ENCODE data around the gene MTHFS. TPM values are rescaled to one million over a fixed set of nuclear protein-coding genes. Genes with fewer than 3 reads are reported as not detected.

The MTHFS gene
- total and polyA plus RNA-seq, 10 donors, result 11.7 to 54.2 (median 30.0) TPM

DNA sequence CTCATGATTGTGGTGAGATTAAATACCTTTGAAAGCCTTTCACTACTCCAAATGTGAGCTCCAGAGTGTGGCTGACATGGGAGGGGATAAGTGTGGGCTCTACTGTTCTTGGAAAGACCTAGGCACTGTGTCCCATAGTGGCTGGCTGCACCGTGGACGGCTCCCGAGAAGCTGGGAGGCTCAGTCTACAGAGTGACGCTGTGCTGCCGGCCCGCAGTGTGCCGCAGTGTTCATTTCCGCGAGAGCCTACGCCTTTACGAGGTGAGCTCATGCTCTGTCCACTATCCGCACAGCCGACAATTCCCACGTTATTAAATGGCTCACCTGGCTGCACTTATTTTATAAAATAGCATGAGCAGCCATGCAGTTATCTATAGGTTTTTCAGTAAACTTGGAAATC, 66.9 kb downstream of the MTHFS start:
- TF ChIP-seq CTCF (IDR thresholded peaks at IDR 0.05 in 8 of 11, conservative IDR thresholded peaks at IDR 0.05 in 3 of 11) (no peak), POLR2AphosphoS5 (IDR thresholded peaks at IDR 0.05) (peak in 1 of 3 donors; percentile 14)
- H3K9me3 ChIP-seq, result peaks cover 0 to 5% (median 0%) of the 10 kb centered on the region in 8 donors
- no peak for DNase-seq
- peaks cover 0 to 35% (median 0%) of the 10 kb centered on the region in 6 donors for H3K36me3 ChIP-seq
- H3K27ac ChIP-seq, result no peak overlapping the region
- no peaks in the 10 kb centered on the region for H3K4me1 ChIP-seq
- H3K27me3 ChIP-seq (replicated peaks in 1 of 7), result no peaks in the 10 kb centered on the region
- intact Hi-C loops (cut with DNase I; ENCODE audit: low total_unique reads), result no loop called here
- 94 to 97% (median 96%) methylated on average over 14 of the region's 14 CpGs for WGBS, 5 donors
- H3K4me3 ChIP-seq, result no peak overlapping the region

GRCh38 chr15:79828447-79828846, 68.4 kb downstream of the MTHFS start:
- no peak for TF ChIP-seq POLR2AphosphoS5 (IDR thresholded peaks at IDR 0.05)
- no peak for TF ChIP-seq CTCF (IDR thresholded peaks at IDR 0.05 in 8 of 11, conservative IDR thresholded peaks at IDR 0.05 in 3 of 11)
- TF ChIP-seq POLR2A (IDR thresholded peaks at IDR 0.05), result no peak
- Histone ChIP-seq H3K36me3 (peaks cover 0 to 22% (median 0%) of the 10 kb centered on the region in 6 donors), H3K27ac (no peak overlapping the region), H3K9me3 (peaks cover 0 to 5% (median 0%) of the 10 kb centered on the region in 8 donors), H3K4me1 (no peaks in the 10 kb centered on the region), H3K27me3 (replicated peaks in 1 of 7) (no peaks in the 10 kb centered on the region), H3K4me3 (no peak overlapping the region)
- DNase-seq, result no peak
- intact Hi-C loops (cut with DNase I; ENCODE audit: low total_unique reads), result no loop called here

- no peak for TF ChIP-seq POLR2A (IDR thresholded peaks at IDR 0.05)
- no peak for TF ChIP-seq CTCF (IDR thresholded peaks at IDR 0.05 in 8 of 11, conservative IDR thresholded peaks at IDR 0.05 in 3 of 11)
- no peak for TF ChIP-seq POLR2AphosphoS5 (IDR thresholded peaks at IDR 0.05)
Observed at GRCh38 chr15:79826800-79827199, 70.0 kb downstream of the MTHFS start.

DNA sequence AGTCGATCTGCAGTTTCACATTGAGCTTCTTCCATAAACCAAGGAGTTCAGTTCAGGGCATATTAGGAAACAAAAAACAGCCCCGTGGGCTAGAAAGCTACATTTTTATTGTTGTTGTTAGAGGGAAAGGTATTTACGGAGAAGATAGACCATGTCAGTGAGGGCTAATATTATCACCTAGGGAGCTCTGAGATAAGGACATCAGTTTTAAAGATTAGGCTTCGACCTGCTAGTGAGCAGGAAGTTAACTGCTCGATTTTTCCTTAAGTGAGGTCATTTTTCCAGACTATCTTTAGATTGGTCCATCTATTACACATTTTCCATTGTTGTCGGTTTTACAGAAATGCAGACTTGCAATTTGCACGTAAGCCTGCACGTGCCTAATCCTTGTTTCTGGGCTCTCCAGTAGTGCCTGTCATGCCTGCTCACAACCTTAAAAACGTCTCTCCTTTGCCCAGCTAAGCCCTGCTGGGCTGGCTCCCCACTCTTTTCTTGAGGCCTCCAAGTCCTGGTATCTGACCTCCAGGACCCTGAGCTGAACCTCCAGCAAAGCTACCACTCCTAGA, 72.6 kb downstream of the MTHFS start:
- no peak for DNase-seq
- Histone ChIP-seq H3K9me3 (peaks cover 0 to 18% (median 8%) of the 10 kb centered on the region in 8 donors), H3K4me1 (no peaks in the 10 kb centered on the region), H3K36me3 (no peaks in the 10 kb centered on the region), H3K27me3 (replicated peaks in 1 of 7) (no peaks in the 10 kb centered on the region), H3K27ac (no peak overlapping the region), H3K4me3 (no peak overlapping the region)
- TF ChIP-seq POLR2AphosphoS5 (IDR thresholded peaks at IDR 0.05) (no peak), POLR2A (IDR thresholded peaks at IDR 0.05) (no peak), CTCF (IDR thresholded peaks at IDR 0.05 in 8 of 11, conservative IDR thresholded peaks at IDR 0.05 in 3 of 11) (no peak)
- intact Hi-C loops (cut with DNase I; ENCODE audit: low total_unique reads), result no loop called here
- 74 to 78% (median 75%) methylated on average over 9 of the region's 9 CpGs for WGBS, 5 donors

More at GRCh38 chr15:79826800-79827199, 70.0 kb downstream of the MTHFS start:
- H3K4me3 ChIP-seq, result no peak overlapping the region
- WGBS, 5 donors, result 40 to 81% (median 55%) methylated on average over 1 of the region's 1 CpG
- peaks cover 0 to 6% (median 0%) of the 10 kb centered on the region in 6 donors for H3K36me3 ChIP-seq
- no peaks in the 10 kb centered on the region for H3K27me3 ChIP-seq (replicated peaks in 1 of 7)
- no peak overlapping the region for H3K27ac ChIP-seq
- intact Hi-C loops (cut with DNase I; ENCODE audit: low total_unique reads), result no loop called here
- no peak for DNase-seq
- H3K4me1 ChIP-seq, result no peaks in the 10 kb centered on the region
- peaks cover 0 to 5% (median 0%) of the 10 kb centered on the region in 8 donors for H3K9me3 ChIP-seq

All from spleen (tissue), 11 donors.